Hepatic stellate cell (primary cell): ENCODE measurements around the gene PSEN2.

Source experiments
- DNase-seq: peaks from one replicate; pipeline ENCODE4 v3.0.0; 2011; ENCODE audit warnings: low spot score

The PSEN2 gene

GRCh38 chr1:226865590-226865989 is 4.8 kb upstream of the PSEN2 start:
- DNase-seq, result no peak

- no peak for DNase-seq
These were observed 2.9 kb upstream of the PSEN2 start for GRCh38 chr1:226867461-226868054.

GRCh38 chr1:226868726-226869125 is 1.7 kb upstream of the PSEN2 start:
- no peak for DNase-seq

GRCh38 chr1:226870026-226870400 is 403 bp upstream of the PSEN2 start:
- peak; percentile 28 for DNase-seq

GRCh38 chr1:226871636-226872327 is 1.4 kb downstream of the PSEN2 start:
- DNase-seq, result no peak

GRCh38 chr1:226872437-226872836 is 2.0 kb downstream of the PSEN2 start:
- DNase-seq, result peak; percentile 76

GRCh38 chr1:226873771-226874578 is 3.6 kb downstream of the PSEN2 start:
- no peak for DNase-seq

- DNase-seq, result no peak
These were observed 4.4 kb downstream of the PSEN2 start for GRCh38 chr1:226874579-226875425.

- no peak for DNase-seq
These were observed 5.4 kb downstream of the PSEN2 start for GRCh38 chr1:226875641-226876295.

- no peak for DNase-seq
These were observed 7.3 kb downstream of the PSEN2 start for GRCh38 chr1:226877669-226878068.

GRCh38 chr1:226880372-226881287 is 10.2 kb downstream of the PSEN2 start:
- DNase-seq, result no peak

GRCh38 chr1:226881515-226882185 is 11.2 kb downstream of the PSEN2 start:
- DNase-seq, result no peak

GRCh38 chr1:226882187-226882586 is 11.8 kb downstream of the PSEN2 start:
- no peak for DNase-seq

GRCh38 chr1:226882631-226883409 is 12.4 kb downstream of the PSEN2 start:
- peak; percentile 70 for DNase-seq

GRCh38 chr1:226883630-226884029 is 13.2 kb downstream of the PSEN2 start:
- no peak for DNase-seq

- DNase-seq, result no peak
These were observed 13.8 kb downstream of the PSEN2 start for GRCh38 chr1:226884116-226884625.

GRCh38 chr1:226884966-226885820 is 14.8 kb downstream of the PSEN2 start:
- no peak for DNase-seq
